Measurements from ENCODE around the gene RAPGEF2. TPM values are rescaled to one million over a fixed set of nuclear protein-coding genes. Genes with fewer than 3 reads are reported as not detected.
"Not testable (repeated sequence)": the region's sequence is repeated elsewhere in the genome, so short reads cannot be mapped to it uniquely, and the experiment has no call there.

RAPGEF2 gene
- total and polyA plus RNA-seq, 9 of the 15 experiments (the other 6 are each of a cell fraction or from before 2014, with no cell fraction given) = 3.1 to 32.6 (median 23.1) TPM

DNA sequence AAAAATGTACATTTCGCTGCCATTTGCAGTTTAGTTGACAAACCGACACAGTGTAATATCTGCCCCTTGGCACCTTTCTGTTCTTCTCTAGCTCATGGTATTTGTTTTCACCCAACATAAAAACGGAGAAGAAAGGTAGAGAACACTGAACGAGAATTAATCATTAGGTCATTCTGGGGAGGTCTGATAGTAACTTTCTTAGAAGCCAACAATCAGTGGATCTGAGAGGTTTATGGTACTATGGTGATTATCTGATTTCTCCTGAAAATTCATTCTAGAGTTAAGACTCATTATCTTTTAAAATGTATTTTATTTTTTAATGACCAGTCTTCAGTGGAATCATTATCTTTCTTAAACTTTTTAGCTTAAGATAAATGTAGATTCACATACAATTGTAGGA lies 8.5 kb downstream of the RAPGEF2 start (continued):
- TF ChIP-seq ZNF444 (CRISPR knock-in tag; IDR thresholded peaks at IDR 0.05) = no peak
- TF ChIP-seq CREB1 (IDR thresholded peaks at IDR 0.05) = no peak
- no peak for TF ChIP-seq CREB1 (CRISPR knock-in tag; IDR thresholded peaks at IDR 0.05)
- no peak for TF ChIP-seq ZNF224 (CRISPR knock-in tag; IDR thresholded peaks at IDR 0.05)
- 0 out of 2 replicates have a peak, but pooled peaks have one; percentile 4 for TF ChIP-seq TAL1 (IDR thresholded peaks at IDR 0.05)
- TF ChIP-seq ZNF354B (CRISPR knock-in tag; IDR thresholded peaks at IDR 0.05) = no peak
- TF ChIP-seq TAF15 (IDR thresholded peaks at IDR 0.05; ENCODE audit: low read depth, low read length) = no peak
- no peak for TF ChIP-seq SMAD1 (IDR thresholded peaks at IDR 0.05; ENCODE audit: low read depth, low read length, partially characterized antibody)
- TF ChIP-seq MEIS2 (IDR thresholded peaks at IDR 0.05; ENCODE audit: partially characterized antibody) = peak; percentile 42
- TF ChIP-seq, protein P1, sequence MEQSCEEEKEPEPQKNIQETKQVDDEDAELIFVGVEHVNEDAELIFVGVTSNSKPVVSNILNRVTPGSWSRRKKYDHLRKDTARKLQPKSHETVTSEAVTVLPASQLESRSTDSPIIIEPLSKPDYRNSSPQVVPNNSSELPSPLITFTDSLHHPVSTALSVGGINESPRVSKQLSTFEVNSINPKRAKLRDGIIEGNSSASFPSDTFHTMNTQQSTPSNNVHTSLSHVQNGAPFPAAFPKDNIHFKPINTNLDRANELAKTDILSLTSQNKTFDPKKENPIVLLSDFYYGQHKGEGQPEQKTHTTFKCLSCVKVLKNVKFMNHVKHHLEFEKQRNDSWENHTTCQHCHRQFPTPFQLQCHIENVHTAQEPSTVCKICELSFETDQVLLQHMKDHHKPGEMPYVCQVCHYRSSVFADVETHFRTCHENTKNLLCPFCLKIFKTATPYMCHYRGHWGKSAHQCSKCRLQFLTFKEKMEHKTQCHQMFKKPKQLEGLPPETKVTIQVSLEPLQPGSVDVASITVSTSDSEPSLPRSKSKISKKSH (CRISPR knock-in tag; IDR thresholded peaks at IDR 0.05) = no peak
- TF ChIP-seq RFX1 (IDR thresholded peaks at IDR 0.05) = peak; percentile 65
- TF ChIP-seq, protein P2, sequence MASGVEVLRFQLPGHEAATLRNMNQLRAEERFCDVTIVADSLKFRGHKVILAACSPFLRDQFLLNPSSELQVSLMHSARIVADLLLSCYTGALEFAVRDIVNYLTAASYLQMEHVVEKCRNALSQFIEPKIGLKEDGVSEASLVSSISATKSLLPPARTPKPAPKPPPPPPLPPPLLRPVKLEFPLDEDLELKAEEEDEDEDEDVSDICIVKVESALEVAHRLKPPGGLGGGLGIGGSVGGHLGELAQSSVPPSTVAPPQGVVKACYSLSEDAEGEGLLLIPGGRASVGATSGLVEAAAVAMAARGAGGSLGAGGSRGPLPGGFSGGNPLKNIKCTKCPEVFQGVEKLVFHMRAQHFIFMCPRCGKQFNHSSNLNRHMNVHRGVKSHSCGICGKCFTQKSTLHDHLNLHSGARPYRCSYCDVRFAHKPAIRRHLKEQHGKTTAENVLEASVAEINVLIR (CRISPR knock-in tag; IDR thresholded peaks at IDR 0.05) = no peak
- TF ChIP-seq ETV5 (CRISPR knock-in tag; IDR thresholded peaks at IDR 0.05; ENCODE audit: low read depth) = no peak

DNA sequence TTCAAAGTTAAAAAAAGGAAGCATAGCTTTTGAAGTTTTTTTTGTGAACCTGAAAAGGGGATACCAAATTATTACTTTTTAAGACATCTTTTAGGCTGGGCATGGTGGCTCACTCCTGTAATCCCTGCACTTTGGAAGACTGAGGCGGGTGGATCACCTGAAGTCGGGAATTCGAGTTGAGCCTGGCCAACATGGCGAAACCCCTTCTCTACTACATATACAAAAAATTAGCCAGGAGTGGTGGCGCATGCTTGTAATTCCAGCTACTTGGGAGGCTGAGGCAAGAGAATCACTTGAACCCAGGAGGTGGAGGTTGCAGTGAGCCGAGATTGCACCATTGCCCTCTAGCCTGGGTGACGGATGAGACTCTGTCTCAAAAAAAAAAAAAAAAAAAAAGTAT lies 10.5 kb downstream of the RAPGEF2 start:
- H3K36me3 ChIP-seq (ENCODE audit: control insufficient read depth, insufficient read depth, low read length); H3K4me3 ChIP-seq; CTCF ChIA-PET (ENCODE audit: low intra/inter-chr PET ratio); H3K27ac ChIP-seq (ENCODE audit: extremely low read depth, low read depth, low read length); BruUV-seq (replicated peaks); H3K9me3 ChIP-seq (replicated peaks; ENCODE audit: control insufficient read depth, insufficient read depth, low read depth, low read length); H2AFZ ChIP-seq (ENCODE audit: low read depth, low read length); in situ Hi-C loops (cut with MboI); H3K27me3 ChIP-seq (ENCODE audit: control insufficient read depth in 2 of 2, insufficient read depth in 2 of 2, low read length in 2 of 2); intact Hi-C loops (cut with micrococcal nuclease); ATAC-seq; FAIRE-seq; H4K20me1 ChIP-seq (replicated peaks; ENCODE audit: control insufficient read depth, insufficient read depth, low read length); POLR2A ChIA-PET; DNase-seq (ENCODE audit: extremely low read depth in 1 of 4, low spot score in 3 of 4); H3K9ac ChIP-seq (ENCODE audit: insufficient read depth in 1 of 2, low read depth in 2 of 2, low read length in 2 of 2); H3K9me1 ChIP-seq (ENCODE audit: control insufficient read depth, insufficient read depth, low read length); H3K4me2 ChIP-seq (ENCODE audit: insufficient read depth, low read length): not testable (repeated sequence)
- Histone ChIP-seq H3K79me2 (ENCODE audit: control insufficient read depth, insufficient read depth, low read length) (peaks cover 65% of the 10 kb centered on the region), H3K4me1 (replicated peaks in 1 of 2; ENCODE audit: control insufficient read depth in 2 of 2, insufficient read depth in 2 of 2, low read length in 2 of 2) (peaks cover 0 to 18% of the 10 kb centered on the region in 2 experiments; a peak in 4 of 5 replicates)
- 93% methylated on average over 6 of the region's 7 CpGs for WGBS (ENCODE audit: insufficient coverage, low coverage, missing lambda C conversion rate)
